ENCODE results near the gene GRM3. TPM values are rescaled to one million over a fixed set of nuclear protein-coding genes. Genes with fewer than 3 reads are reported as not detected.

GRM3 gene
- total and polyA plus RNA-seq, 2 donors (not counting 3 experiments of a cell fraction or from before 2014, with no cell fraction given), result not detected

DNA sequence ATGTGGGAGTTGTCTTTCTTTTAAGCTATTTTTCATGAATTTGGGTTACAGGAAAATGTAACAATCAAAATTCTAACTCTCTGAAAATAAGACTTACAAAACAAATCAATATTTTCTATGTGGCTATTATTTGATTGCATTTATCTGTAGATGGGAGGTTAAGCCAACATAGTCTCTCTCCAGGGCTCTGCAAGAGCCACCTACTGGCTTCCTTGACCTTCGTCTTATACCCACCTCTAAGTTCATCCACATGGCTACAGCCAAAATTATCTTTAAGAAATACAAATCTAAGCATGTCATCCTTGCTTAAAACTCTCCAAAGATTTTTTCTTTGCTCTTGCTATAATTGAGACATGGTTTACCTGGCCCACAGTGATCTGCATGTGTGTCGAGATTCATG lies 14.2 kb downstream of the GRM3 start:
- POLR2A ChIA-PET, result no interaction called here
- Histone ChIP-seq H3K9ac (replicated peaks; ENCODE audit: extremely low read depth, insufficient read depth, low read length) (no peak overlapping the region), H3K79me2 (ENCODE audit: control insufficient read depth, insufficient read depth, low read length) (no peaks in the 10 kb centered on the region), H3K4me2 (ENCODE audit: insufficient read depth, low read length) (no peak overlapping the region), H3K9me1 (replicated peaks; ENCODE audit: control insufficient read depth, extremely low read depth, insufficient read depth, low read length) (no peaks in the 10 kb centered on the region), H3K4me1 (ENCODE audit: control insufficient read depth, extremely low read depth, insufficient read depth, low read length) (no peaks in the 10 kb centered on the region), H3K27me3 (ENCODE audit: control insufficient read depth in 2 of 2, insufficient read depth in 2 of 2, low read length in 2 of 2) (no peaks in the 10 kb centered on the region), H3K36me3 (ENCODE audit: control insufficient read depth in 2 of 2, extremely low read depth in 1 of 2, insufficient read depth in 2 of 2, low read length in 2 of 2) (no peaks in the 10 kb centered on the region), H2AFZ (ENCODE audit: low read depth, low read length) (no peak overlapping the region), H3K27ac (ENCODE audit: insufficient read depth, low read depth, low read length) (no peak overlapping the region), H4K20me1 (replicated peaks; ENCODE audit: control insufficient read depth, extremely low read depth, insufficient read depth, low read length) (no peaks in the 10 kb centered on the region), H3K4me3 (replicated peaks in 1 of 3; ENCODE audit: insufficient read depth in 1 of 3, low read depth in 1 of 3, low read length in 3 of 3) (no peak overlapping the region), H3K9me3 (replicated peaks; ENCODE audit: control insufficient read depth, insufficient read depth, low read length) (no peaks in the 10 kb centered on the region)
- dilution Hi-C loops (cut with MboI; ENCODE audit: extremely low pct_ligation_motif_present, low sequenced_read_pairs), result no loop called here
- no TSS peak for BruUV-seq (replicated peaks)
- CTCF ChIA-PET, result no interaction called here
- FAIRE-seq (no peak), DNase-seq (ENCODE audit: low read depth, low spot score) (no peak)
- intact Hi-C loops (cut with micrococcal nuclease), result no loop called here
- TF ChIP-seq FOS (IDR thresholded peaks at IDR 0.05; ENCODE audit: borderline replicate concordance, insufficient read depth, low read length) (no peak), GATA2 (IDR thresholded peaks at IDR 0.05; ENCODE audit: insufficient read depth, insufficient read length, low read depth, low read length) (no peak), MYC (IDR thresholded peaks at IDR 0.05; ENCODE audit: low read depth, low read length) (no peak)

- H3K9me1 ChIP-seq (replicated peaks; ENCODE audit: control insufficient read depth, extremely low read depth, insufficient read depth, low read length), result no peaks in the 10 kb centered on the region
- DNase-seq (ENCODE audit: low read depth, low spot score) (no peak), FAIRE-seq (no peak)
- no peaks in the 10 kb centered on the region for H4K20me1 ChIP-seq (replicated peaks; ENCODE audit: control insufficient read depth, extremely low read depth, insufficient read depth, low read length)
- no peaks in the 10 kb centered on the region for H3K27me3 ChIP-seq (ENCODE audit: control insufficient read depth in 2 of 2, insufficient read depth in 2 of 2, low read length in 2 of 2)
- H3K4me3 ChIP-seq (replicated peaks in 1 of 3; ENCODE audit: insufficient read depth in 1 of 3, low read depth in 1 of 3, low read length in 3 of 3), result no peak overlapping the region
- dilution Hi-C loops (cut with MboI; ENCODE audit: extremely low pct_ligation_motif_present, low sequenced_read_pairs) (no loop called here), intact Hi-C loops (cut with micrococcal nuclease) (no loop called here)
- no peak overlapping the region for H2AFZ ChIP-seq (ENCODE audit: low read depth, low read length)
- no peaks in the 10 kb centered on the region for H3K79me2 ChIP-seq (ENCODE audit: control insufficient read depth, insufficient read depth, low read length)
- CTCF ChIA-PET, result no interaction called here
- BruUV-seq (replicated peaks), result no TSS peak
- TF ChIP-seq MYC (IDR thresholded peaks at IDR 0.05; ENCODE audit: low read depth, low read length), result no peak
- no peak for TF ChIP-seq CTCF (IDR thresholded peaks at IDR 0.05; ENCODE audit: extremely low read depth in 1 of 2, insufficient read depth in 1 of 2, low read depth in 1 of 2, low read length in 2 of 2)
- no peak for TF ChIP-seq EZH2 (IDR thresholded peaks at IDR 0.05; ENCODE audit: borderline replicate concordance, low read depth, low read length, severe bottlenecking)
- no peak for TF ChIP-seq GATA2 (IDR thresholded peaks at IDR 0.05; ENCODE audit: insufficient read depth, insufficient read length, low read depth, low read length)
- H3K36me3 ChIP-seq (ENCODE audit: control insufficient read depth in 2 of 2, extremely low read depth in 1 of 2, insufficient read depth in 2 of 2, low read length in 2 of 2), result no peaks in the 10 kb centered on the region
- H3K9me3 ChIP-seq (replicated peaks; ENCODE audit: control insufficient read depth, insufficient read depth, low read length), result no peaks in the 10 kb centered on the region
- no peak overlapping the region for H3K4me2 ChIP-seq (ENCODE audit: insufficient read depth, low read length)
- POLR2A ChIA-PET, result no interaction called here
- H3K4me1 ChIP-seq (ENCODE audit: control insufficient read depth, extremely low read depth, insufficient read depth, low read length), result no peaks in the 10 kb centered on the region
- H3K9ac ChIP-seq (replicated peaks; ENCODE audit: extremely low read depth, insufficient read depth, low read length), result no peak overlapping the region
- no peak overlapping the region for H3K27ac ChIP-seq (ENCODE audit: insufficient read depth, low read depth, low read length)
Measured at GRCh38 chr7:86660950-86661462, 17.3 kb downstream of the GRM3 start.
